ENCODE results near the gene CST7.

The CST7 gene

DNA sequence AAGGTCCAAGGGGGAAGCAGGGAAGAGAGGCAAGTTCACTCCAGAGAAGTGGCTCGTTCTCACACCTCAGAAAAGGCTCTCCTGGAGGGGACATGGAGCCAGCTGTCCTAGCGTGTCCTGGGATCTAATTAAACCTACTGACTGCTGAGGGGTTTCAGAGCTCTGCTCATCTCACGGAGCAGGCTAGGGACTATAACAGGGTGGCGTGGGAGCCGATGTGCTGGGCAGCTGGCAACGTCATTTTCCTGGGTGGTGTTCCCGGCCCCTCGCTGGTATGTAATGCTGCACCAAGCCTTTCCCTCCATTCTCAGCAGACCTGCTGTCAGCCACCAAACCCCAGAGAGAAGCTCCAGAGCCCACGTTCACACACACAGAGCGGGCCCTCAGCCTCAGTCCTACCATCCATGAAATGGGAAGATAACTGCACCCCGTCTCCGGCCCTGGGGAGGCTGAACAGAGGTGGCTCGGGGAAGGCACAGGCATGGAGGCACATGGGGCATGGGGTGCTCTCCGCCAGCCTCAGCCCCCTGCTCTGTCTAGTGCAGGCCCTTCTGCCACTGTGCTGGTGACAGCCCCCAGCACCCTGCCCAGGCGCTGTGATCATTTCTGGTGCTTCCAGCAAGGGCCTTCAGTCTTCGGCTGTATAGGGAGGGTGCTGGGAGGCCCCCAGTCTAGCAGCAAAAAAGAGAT lies 1.9 kb downstream of the CST7 start:
- DNase-seq (ENCODE audit: low read depth in 2 of 2), result no peak

DNA sequence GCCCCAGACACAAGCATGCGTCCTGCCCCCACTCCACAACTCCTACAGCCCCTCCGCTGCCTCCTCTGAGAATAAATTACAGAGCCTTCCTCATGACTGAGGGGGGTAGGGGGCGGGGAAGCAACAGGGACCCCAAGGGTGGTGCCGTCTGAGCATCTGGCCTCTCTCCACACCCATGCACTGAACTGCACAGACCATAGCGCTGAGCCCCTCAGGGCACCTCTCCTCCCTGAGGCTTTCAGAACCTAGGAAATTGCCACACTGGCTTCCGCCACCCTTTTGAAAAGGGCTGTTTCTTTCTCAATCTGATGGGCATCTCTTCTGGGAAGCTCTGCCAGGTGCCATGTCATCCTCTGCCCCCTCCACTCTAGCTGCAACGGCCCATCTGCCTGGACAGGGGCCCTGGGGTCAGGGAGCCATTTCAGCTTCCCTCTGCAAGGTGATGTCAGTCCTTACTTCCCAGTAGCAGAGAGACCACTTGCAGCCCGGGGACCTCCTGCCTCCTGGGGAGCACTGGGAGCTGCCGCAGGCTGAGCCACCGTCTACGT lies 2.5 kb downstream of the CST7 start:
- DNase-seq (ENCODE audit: low read depth in 2 of 2), result no peak

DNA sequence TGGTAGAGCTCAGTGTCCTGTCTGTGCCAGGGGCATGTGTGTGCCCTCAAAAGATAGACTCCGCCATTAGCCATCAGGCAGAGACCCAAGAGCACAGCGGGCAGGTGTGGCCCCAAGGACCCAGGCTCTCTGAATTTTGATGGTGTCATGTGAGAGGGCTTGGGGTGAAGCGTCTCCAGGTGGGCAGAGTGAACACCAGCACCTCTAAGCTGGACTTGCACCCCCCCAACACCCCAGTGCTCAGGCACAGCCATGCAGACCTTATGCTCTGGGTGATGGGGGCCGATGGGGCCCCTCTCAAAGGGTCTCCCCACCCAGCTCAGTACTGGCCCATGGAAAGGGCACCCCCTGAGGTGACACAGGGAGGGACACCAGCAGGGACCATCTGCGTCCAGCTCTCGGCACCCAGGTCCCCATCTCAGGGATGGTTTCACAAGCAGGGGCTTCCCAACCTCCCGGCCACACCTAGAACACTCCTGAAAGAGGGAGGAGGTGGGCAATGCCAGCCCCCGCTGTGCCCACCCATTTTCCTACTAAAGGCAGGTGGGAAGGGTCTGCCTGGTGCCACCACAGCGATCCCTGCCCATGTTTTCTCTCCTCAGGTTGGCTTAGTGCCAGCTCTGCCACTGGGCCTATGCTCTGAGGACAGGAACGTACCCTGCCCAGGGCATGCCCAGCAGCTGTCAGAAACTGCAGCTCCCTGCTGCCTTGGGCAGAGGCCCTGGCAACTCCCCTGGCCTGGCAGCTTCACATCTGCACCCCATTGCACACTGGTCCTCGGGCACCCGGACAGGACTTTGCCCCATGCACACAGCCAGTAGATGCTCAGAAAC lies 3.5 kb downstream of the CST7 start:
- DNase-seq (ENCODE audit: low read depth in 2 of 2), result no peak

DNA sequence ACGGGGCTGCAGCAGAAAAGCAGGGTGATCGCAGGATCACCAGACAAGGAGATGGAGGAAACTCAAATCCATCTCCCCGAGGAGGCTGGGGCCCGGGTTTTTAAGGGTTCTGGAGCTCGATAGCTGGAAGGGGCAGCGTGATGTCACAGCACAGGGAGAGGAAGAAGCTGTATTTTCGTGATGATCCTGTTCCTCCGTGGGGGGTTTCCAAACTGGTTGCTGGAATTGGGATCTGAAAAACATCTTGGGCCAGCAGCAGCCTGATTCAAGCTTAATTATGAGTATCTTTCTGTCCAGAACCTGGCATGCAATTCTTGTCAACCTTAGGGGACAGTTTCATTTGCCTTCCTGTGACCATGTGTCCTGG lies 4.1 kb downstream of the CST7 start:
- DNase-seq (ENCODE audit: low read depth in 2 of 2), result no peak

DNA sequence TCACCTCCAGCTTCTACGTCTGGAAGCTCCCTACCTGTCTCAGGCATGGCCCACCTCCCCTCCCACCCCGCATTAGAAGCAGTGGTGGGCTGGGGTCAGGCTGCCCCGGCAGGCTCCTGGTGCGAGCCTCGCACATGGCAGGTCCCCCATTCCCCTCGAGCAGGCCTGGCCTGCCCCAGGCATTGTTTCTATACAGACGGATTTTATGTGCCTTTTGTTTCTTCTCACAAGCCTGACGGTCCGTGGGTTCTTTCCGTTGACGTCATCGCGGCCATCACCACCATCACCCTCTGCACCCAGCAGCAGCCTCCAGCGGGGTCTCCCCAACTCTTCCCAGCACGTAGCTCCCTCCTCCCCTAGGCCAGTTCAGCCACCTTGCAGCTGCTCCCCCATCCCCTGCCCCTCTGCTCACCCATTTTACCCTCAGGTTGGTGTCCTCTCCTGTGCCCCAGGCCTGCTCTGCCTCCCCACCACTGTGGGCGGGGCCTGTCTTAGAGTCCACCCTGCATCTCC lies 4.6 kb downstream of the CST7 start:
- DNase-seq (ENCODE audit: low read depth in 2 of 2), result no peak

DNA sequence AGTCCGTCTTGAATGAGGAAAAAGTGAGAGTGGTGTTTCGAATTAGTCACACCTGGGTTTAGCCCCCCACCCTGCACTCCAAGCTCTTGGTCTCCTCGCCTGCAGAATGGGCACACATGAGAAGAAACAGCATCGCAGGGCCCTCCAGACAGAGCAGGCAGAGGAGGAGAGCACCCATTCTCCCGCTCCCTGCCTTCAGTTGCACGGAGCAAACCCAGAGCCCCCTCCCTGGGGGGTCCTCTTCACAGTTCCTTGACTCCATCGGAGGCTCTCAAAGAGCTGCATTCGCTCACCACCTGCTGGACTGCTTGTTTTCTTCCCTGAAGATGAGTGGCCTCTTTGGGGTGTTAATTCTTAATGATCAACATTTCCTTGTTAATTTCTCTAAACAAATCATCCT lies 5.1 kb downstream of the CST7 start:
- DNase-seq (ENCODE audit: low read depth in 2 of 2), result no peak

DNA sequence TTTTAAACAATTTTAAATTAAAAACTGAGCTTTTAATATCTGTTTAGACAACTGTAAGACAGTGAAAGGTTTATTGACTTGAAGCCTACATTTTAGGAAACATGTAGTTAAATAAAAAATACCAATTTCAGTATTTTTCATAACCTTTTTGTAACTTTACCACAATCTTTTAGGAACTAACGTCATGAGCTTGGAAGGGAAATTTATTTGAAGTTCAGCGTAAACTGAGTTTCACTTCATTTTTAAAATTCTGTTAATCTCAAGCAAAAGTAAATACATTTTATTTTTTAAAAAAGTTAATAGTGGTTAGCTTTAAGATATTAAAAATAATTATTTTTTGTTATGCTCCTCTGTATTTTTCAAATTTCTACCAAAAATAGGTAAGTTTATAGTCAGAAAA lies 5.5 kb downstream of the CST7 start:
- no peak for DNase-seq (ENCODE audit: low read depth in 2 of 2)

DNA sequence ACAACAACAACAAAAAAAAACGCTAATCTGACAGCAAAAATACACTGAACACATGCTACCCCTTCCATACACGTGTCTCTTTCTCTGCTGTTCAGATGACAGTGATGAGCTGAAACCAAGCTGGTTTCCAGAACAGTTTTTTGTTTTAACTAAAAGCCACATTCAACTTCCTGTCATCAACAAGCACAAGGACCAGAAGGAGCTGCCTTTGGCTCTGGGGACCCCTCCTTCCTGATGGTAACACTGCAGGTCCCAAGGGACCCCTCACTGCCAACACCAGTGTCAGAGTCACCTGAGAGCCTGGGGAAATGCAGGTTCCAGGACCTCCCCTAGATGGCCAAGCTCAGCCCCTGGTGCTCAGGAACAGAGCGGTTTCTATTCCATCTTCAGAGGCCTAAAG lies 6.0 kb downstream of the CST7 start:
- no peak for DNase-seq (ENCODE audit: low read depth in 2 of 2)

DNA sequence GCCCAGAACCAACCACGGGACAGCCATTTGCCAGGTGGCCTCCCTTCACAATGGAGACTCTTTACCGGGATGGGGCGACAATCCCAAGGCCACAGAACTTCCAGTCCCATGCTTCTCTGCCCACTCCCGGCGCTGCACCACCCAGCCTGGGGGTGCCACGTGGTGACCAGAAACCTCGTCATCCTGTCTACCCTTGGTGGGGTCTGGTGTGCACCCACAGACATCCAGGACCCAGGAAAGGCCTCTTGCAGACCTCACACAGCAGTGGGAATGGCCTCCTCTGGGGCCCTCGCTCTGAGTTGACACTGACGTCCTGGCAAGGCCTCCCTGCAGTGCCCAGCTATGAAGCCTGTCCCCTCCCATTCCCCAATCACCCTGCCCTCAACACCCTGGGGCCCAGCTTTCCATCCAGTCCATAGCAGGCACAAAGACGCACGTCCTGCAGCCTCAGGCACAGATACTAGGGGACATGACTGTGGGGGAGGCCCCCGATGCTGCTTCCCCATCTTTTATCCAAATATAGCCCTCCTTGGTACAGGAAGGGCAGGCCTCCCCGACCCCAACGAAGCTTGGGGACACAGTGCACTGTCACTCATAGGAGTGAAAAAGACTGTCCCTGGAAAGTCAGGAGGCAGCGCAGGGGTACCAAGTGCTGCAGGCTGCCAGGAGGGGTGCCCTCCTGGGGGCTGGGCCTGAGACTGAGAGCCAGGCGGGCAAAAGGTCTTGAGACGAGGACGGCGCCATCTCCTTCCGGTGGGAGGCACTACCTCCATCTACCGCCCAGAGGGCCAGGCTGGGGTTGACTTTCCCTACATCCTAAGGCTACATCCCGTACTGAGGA lies 7.2 kb downstream of the CST7 start:
- no peak for DNase-seq (ENCODE audit: low read depth in 2 of 2)

DNA sequence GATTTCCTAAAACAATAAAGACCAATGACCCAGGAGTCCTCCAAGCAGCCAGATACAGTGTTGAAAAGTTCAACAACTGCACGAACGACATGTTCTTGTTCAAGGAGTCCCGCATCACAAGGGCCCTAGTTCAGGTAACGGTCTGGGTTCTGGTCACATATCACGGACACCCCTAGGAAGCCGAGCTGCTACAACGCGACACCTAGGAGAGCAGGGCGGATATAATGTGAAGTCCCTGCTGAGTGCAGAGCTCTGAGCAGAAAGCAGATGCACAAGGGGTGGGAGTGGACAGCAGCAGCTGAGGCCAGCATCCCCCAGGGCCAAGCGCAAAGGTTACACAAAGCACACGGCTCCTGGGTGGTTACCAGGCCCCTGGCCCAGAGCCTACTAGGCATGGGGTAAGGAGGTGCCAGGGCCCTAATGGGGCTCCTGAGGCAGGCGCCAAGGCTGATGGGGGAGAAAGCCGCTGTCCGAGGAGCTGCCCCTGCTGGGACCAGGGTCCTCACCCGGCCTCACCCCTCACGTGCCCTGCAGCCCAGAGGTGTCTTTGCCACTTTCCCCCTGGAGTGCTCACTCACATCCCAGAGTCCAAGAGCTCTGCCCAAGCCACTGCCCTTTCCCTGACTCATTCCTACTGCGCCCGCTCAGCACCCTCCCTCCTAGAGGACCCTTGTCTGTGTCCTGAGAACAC lies 8.4 kb downstream of the CST7 start:
- DNase-seq (ENCODE audit: low read depth in 2 of 2), result no peak

DNA sequence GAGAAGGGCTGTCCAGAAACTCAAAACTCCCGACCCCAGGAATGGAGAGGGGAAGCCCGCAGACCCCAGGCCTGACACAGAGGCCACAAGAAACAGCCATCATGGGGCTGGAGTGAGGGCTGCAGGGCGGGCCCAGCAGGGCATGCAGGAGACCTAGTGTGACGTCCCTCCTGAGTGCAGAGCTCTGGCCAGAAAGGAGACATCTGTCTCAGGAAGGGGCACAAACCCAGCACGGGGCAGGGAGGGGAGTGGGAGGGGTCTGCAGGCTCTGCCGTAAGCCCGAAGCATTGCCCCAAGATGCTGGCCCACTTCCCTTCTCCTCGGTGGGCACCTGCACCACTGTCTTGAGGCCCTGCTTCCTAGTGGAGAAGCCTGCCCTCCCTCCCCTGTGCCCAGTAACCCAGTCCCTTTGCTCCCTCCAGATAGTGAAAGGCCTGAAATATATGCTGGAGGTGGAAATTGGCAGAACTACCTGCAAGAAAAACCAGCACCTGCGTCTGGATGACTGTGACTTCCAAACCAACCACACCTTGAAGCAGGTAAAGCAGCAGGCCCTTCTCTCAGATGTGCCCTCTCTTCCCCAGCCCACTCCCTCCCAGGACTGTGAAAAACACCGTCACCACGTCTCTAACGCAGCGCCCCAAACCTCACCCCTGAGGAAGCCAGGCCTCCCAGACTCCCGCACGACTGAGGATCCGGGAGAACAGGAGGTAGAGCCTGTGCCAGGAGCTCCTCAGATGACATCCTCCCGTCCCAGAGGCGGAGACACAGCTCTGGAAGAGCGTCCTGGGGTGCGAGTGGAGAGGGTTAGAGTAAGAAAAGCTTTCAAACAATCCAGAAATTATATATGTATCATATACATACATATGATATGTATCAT lies 9.7 kb downstream of the CST7 start:
- DNase-seq (ENCODE audit: low read depth in 2 of 2), result no peak

DNA sequence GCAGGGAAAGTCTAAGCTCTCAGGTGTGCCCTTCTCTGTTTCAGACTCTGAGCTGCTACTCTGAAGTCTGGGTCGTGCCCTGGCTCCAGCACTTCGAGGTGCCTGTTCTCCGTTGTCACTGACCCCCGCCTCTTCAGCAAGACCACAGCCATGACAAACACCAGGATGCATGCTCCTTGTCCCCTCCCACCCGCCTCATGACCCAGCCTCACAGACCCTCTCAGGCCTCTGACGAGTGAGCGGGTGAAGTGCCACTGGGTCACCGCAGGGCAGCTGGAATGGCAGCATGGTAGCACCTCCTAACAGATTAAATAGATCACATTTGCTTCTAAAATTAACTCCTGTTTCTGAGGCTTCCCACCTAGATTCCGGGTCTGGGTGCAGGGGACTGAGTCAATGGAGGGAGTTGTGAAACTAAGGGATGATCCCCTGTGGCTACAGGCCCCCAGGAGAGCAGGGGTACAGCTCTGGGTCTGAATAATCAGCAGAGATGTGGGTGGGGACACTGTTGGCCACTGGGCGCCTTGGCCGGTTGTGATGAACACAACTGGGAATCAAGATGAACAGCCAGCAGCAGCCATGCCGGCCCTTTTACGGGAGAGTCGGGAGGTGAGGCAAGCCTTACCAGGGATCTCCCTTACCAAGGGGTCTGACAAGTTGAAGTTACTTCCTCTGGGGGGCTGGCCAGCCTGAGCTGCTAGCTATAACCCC lies 10.7 kb downstream of the CST7 start:
- DNase-seq (ENCODE audit: low read depth in 2 of 2), result no peak

DNA sequence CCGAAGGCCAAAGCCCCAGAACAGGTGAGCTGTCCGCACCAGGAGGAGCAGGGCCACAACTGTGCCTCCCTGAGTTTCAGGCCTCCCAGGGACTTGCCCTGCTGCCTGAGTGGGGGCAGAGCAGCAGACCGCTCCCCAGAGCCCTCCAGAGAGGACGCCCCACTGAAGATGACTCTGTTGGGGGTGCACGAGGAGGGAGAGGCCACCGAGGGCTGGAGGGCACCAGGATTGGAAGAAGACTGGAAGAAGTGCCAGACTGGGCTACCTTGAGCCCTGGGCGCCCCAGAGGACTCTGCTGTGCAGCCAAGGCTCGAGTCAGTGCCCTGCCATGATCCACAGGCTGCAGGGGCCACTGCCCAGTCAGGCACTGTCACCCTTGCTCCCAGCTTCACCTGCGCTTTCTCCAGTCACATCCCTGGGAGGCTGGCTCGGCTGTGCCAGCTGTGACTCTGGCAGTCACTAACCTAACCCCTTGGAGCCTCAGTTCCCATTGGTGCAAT lies 11.3 kb downstream of the CST7 start:
- DNase-seq (ENCODE audit: low read depth in 2 of 2), result no peak

DNA sequence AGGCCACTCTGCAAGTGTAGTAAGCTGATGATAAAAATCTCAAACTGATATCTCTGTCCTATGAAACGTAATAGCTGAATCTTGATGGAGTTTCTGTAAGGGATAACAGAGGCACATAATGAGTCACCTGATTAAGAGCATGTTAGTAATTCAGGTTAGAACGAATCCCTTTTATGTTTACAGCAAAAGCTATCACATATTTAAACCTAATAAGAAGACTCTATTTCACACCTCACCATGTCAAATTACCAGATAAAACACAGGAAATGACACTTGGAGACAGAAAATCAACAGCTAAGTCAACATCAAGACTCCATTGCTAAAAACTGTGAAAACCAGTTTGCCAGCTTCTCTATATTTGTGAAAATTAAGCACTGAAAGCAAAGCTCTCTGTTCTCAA lies 11.8 kb downstream of the CST7 start:
- DNase-seq (ENCODE audit: low read depth in 2 of 2), result no peak

DNA sequence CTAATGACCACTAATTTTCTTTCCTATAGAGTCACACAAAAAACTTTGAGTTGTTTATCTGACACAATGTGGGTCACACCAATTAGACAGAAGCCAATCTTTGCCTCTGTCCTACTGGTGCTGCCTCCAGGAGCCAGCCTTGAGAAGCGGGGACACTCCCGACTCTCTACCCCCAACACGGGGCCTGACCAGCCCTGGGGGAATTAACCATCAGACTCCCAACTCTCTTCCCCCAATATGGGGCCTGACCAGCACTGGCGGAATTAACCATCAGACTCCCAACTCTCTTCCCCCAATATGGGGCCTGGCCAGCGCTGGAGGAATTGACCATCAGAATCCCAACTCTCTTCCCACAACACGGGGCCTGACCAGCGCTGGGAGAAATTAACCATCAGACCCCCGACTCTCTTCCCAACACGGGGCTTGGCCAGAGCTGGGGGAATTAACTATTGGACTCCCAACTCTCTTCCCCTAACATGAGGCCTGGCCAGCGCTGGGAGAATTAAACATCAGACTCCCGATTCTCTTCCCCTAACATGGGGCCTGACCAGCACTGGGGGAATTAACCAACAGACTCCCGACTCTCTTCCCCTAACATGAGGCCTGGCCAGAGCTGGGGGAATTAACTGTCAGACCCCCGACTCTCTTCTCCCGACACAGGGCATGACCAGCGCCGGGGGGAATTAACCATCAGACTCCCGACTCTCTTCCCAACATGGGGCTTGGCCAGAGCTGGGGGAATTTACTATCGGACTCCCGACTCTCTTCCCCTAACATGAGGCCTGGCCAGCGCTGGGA lies 12.5 kb downstream of the CST7 start:
- DNase-seq (ENCODE audit: low read depth in 2 of 2), result no peak

DNA sequence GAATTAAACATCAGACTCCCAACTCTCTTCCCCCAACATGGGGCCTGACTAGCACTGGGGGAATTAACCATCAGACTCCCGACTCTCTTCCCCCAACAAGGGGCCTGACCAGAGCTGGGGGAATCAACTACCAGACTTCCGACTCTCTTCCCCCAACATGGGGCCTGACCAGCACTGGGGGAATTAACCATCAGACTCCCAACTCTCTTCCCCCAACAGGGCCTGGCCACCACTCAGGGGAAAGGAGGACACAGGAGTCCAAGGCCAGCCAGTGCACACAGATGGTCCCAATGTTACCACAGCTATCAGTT lies 13.1 kb downstream of the CST7 start:
- DNase-seq (ENCODE audit: low read depth in 2 of 2), result no peak

DNA sequence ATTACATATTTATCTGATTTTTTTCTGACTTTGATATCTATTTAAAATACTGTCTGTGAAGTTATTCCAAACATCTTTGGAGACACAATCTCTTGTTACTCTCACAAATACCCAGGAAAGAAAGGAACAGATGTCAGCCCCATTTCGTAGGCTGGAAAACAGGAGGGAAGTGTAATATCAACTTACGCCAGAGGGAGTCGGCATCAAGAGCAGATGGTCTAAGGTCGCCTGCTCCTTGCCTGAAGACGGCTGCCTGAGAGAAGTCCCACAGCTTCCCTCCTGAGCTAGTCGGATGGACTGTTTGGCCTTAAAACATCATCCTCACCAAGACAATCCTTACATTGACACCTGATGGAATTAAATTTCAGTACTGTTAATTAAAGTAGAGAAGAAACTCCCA lies 13.4 kb downstream of the CST7 start:
- DNase-seq (ENCODE audit: low read depth in 2 of 2), result no peak

DNA sequence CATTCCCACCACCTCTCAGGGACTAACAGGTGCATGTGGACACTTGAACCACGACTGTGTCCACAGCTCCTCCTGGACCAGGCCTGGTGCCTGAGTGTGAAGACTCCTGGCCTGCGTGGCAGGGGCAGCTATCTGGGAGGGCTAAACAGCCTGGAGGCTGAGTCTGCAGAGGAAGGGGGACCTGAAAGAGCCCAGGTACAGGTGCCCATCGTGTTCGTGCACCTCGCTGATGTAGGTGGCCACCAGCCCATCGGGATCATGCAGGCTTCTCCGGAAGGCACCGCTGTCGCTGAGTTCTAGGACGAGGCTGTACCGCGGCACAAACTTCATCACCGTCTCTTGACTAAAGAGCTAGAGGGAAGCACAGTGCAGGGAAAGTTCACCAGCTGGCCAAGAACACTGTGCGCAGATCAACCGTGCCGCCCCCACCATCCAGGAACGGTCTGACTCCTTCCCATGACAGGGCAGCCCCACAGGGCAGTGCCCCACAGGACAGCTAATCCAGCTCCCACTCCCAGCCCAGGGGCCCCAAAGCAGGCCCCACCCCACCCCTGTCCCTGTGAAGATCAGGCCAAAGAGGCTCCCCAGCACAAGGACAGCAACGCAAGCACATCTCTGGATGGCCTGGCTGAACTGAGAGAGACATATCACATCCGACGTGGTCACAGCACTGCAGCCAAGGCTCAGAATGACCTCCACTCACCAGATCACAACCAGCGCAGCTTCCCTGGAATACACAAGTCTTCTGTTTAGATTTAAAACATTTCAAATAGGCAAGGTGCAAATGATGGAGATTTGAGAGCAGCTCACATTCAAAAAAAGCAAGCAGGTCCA lies 14.8 kb downstream of the CST7 start:
- DNase-seq (ENCODE audit: low read depth in 2 of 2), result no peak
